Esophagus squamous epithelium (tissue), 5 donors: Measurements from ENCODE around the gene VWA3A. TPM values are rescaled to one million over a fixed set of nuclear protein-coding genes. Genes with fewer than 3 reads are reported as not detected.
"Not testable (repeated sequence)": the region's sequence is repeated elsewhere in the genome, so short reads cannot be mapped to it uniquely, and the experiment has no call there.

Source experiments
- DNase-seq: peaks from one replicate; lab custom pipeline; 2025; lab: John Stamatoyannopoulos, UW
- H3K27ac ChIP-seq, 4 donors: fragments of 200-600 bp; sonication (generic); one replicate each; pipeline ENCODE4 v1.5.1; 2016 to 2019; ENCODE audit warnings: mild to moderate bottlenecking in 1 of 4
- H3K27me3 ChIP-seq, 4 donors: fragments of 200-600 bp; sonication (generic); 1 replicate in 3 of 4; 2 replicates in 1 of 4; pipeline versions ENCODE4 v1.5.1 to v1.6.0; 2017 to 2021; ENCODE audit warnings: antibody characterized with exemption in 1 of 4
- H3K36me3 ChIP-seq, 3 donors: fragments of 200-600 bp; sonication (generic); one replicate each; pipeline ENCODE4 v1.5.1; 2016 to 2019
- H3K4me1 ChIP-seq, 3 donors: fragments of 200-600 bp; sonication (generic); one replicate each; pipeline ENCODE4 v1.5.1; 2017 to 2019
- H3K4me3 ChIP-seq, 4 donors: fragments of 200-600 bp; sonication (generic); 1 replicate in 3 of 4; 2 replicates in 1 of 4; pipeline ENCODE4 v1.5.1; 2016 to 2019; ENCODE audit warnings: mild to moderate bottlenecking in 2 of 4, moderate library complexity in 1 of 4
- H3K9me3 ChIP-seq, 3 donors: fragments of 200-600 bp; sonication (generic); one replicate each; pipeline ENCODE4 v1.5.1; 2016 to 2019
- CTCF ChIP-seq, 6 experiments: fragments of 450-650 bp in 4 of 6; fragments of 200-600 bp in 2 of 6; sonication (generic) in 2 of 6; IDR thresholded peaks; one replicate each; pipeline ENCODE4 v1.5.1; 2016 to 2019; ENCODE audit warnings: antibody characterized with exemption in 6 of 6, mild to moderate bottlenecking in 4 of 6, moderate library complexity in 4 of 6
- POLR2A ChIP-seq, 4 donors: fragments of 450-650 bp; IDR thresholded peaks; one replicate each; pipeline ENCODE4 v1.6.1; 2017; ENCODE audit warnings: antibody characterized with exemption in 4 of 4, mild to moderate bottlenecking in 4 of 4, moderate library complexity in 3 of 4
- WGBS, 2 donors: methylation state at CpG; one replicate each; pipeline ENCODE4 v1.1.5; 2018; 5-methylcytosine and 5-hydroxymethylcytosine counted together
- intact Hi-C: fragments of 100-400 bp; cut with DNase I; formaldehyde crosslinking; loops from one replicate; pipeline ENCODE4 v1.15.0; 2022
- total RNA-seq, 4 donors: library from RNA; depleted of rRNA; stranded (reverse); fragments of >200 nt; gene quantifications; one replicate each; pipeline ENCODE4 v1.1.0, GENCODE V29; 2016
- donor health status: DM: yes; HTN: yes; CAD: no.

The VWA3A gene
- total RNA-seq, 4 donors from 2014 or later, result not detected

GRCh38 chr16:22165508-22166285 is 73.4 kb downstream of the VWA3A start:
- 61 to 100% methylated on average over 2 to 4 of the region's 16 CpGs for WGBS, 2 donors
- Histone ChIP-seq H3K9me3 (no peaks in the 10 kb centered on the region), H3K4me1 (peaks cover 0 to 7% (median 4%) of the 10 kb centered on the region in 3 donors), H3K27ac (no peak overlapping the region), H3K27me3 (peaks cover 0 to 32% (median 0%) of the 10 kb centered on the region in 4 donors), H3K36me3 (no peaks in the 10 kb centered on the region), H3K4me3 (no peak overlapping the region)
- intact Hi-C loops, result loop anchor here (10.0 kb wide), 1 partner anchor 51 kb away; no protein-coding TSS in a partner anchor
- no peak for DNase-seq
- TF ChIP-seq CTCF (IDR thresholded peaks at IDR 0.05), result no peak
- TF ChIP-seq POLR2A (IDR thresholded peaks at IDR 0.05), result no peak

- Histone ChIP-seq H3K4me1 (no peaks in the 10 kb centered on the region), H3K27me3 (no peaks in the 10 kb centered on the region)
Observed at GRCh38 chr16:22171953-22172352, 79.6 kb downstream of the VWA3A start.

GRCh38 chr16:22172642-22173041 is 80.3 kb downstream of the VWA3A start:
- H3K9me3 ChIP-seq, H3K36me3 ChIP-seq, DNase-seq, H3K4me1 ChIP-seq, intact Hi-C loops, H3K4me3 ChIP-seq, H3K27me3 ChIP-seq, H3K27ac ChIP-seq: not testable (repeated sequence)
- 58 to 83% methylated on average over 1 of the region's 1 CpG for WGBS, 2 donors

More at GRCh38 chr16:22171953-22172352, 79.6 kb downstream of the VWA3A start:
- intact Hi-C loops, result no loop called here
- Histone ChIP-seq H3K27ac (no peak overlapping the region), H3K9me3 (no peaks in the 10 kb centered on the region), H3K4me3 (no peak overlapping the region), H3K36me3 (no peaks in the 10 kb centered on the region)
- 100% methylated on average over 1 of the region's 6 CpGs; no CpG with 5 or more reads in 1 of the 2 donors for WGBS, 2 donors
- DNase-seq, result no peak
- TF ChIP-seq CTCF (IDR thresholded peaks at IDR 0.05) (no peak), POLR2A (IDR thresholded peaks at IDR 0.05) (no peak)

GRCh38 chr16:22174642-22175041 is 82.3 kb downstream of the VWA3A start:
- no peak for TF ChIP-seq POLR2A (IDR thresholded peaks at IDR 0.05)
- TF ChIP-seq CTCF (IDR thresholded peaks at IDR 0.05), result no peak
- intact Hi-C loops, result no loop called here
- 56 to 66% methylated on average over 6 to 7 of the region's 9 CpGs for WGBS, 2 donors
- no peak for DNase-seq
- Histone ChIP-seq H3K27me3 (no peaks in the 10 kb centered on the region), H3K4me1 (no peaks in the 10 kb centered on the region), H3K9me3 (no peaks in the 10 kb centered on the region), H3K27ac (no peak overlapping the region), H3K4me3 (no peak overlapping the region), H3K36me3 (no peaks in the 10 kb centered on the region)

- Histone ChIP-seq H3K4me1 (no peaks in the 10 kb centered on the region), H3K9me3 (no peaks in the 10 kb centered on the region), H3K27ac (no peak overlapping the region), H3K27me3 (no peaks in the 10 kb centered on the region), H3K36me3 (no peaks in the 10 kb centered on the region), H3K4me3 (no peak overlapping the region)
- no peak for TF ChIP-seq CTCF (IDR thresholded peaks at IDR 0.05)
- TF ChIP-seq POLR2A (IDR thresholded peaks at IDR 0.05), result no peak
- 48 to 94% methylated on average over 2 to 4 of the region's 18 CpGs for WGBS, 2 donors
- intact Hi-C loops, result no loop called here
- DNase-seq, result no peak
Observed at GRCh38 chr16:22177968-22178930, 85.9 kb downstream of the VWA3A start.
